Measurements from ENCODE around the gene GPC4. TPM values are rescaled to one million over a fixed set of nuclear protein-coding genes. Genes with fewer than 3 reads are reported as not detected.
A peak's percentile ranks its signal among the peaks of the same experiment; 100 is the strongest.

The GPC4 gene
- polyA plus RNA-seq, 1 donor from 2014 or later = not detected

GRCh38 chrX:133418588-133418987 is 3.3 kb upstream of the GPC4 start:
- Mint-ChIP-seq H3K9me3 (peaks cover 5 to 7% (median 6%) of the 10 kb centered on the region in 3 donors), H3K4me3 (peak overlapping the region in 1 of 4 donors; percentile 27), H3K27me3 (peaks cover 32% of the 10 kb centered on the region)

GRCh38 chrX:133417364-133417763 is 2.1 kb upstream of the GPC4 start:
- no peaks in the 10 kb centered on the region for H3K36me3 Mint-ChIP-seq
- H3K27me3 Mint-ChIP-seq = peaks cover 40% of the 10 kb centered on the region
- no peak overlapping the region for H3K27ac Mint-ChIP-seq
- H3K4me1 Mint-ChIP-seq = peaks cover 3 to 4% (median 4%) of the 10 kb centered on the region in 3 donors
- peaks cover 5 to 7% (median 6%) of the 10 kb centered on the region in 3 donors for H3K9me3 Mint-ChIP-seq
- H3K4me3 Mint-ChIP-seq = no peak overlapping the region

More at GRCh38 chrX:133418588-133418987, 3.3 kb upstream of the GPC4 start:
- Mint-ChIP-seq H3K36me3 (no peaks in the 10 kb centered on the region), H3K27ac (no peak overlapping the region), H3K4me1 (peaks cover 3 to 4% (median 4%) of the 10 kb centered on the region in 3 donors)

- peak overlapping the region in 2 of 4 donors; percentile 60 to 76 for H3K4me3 Mint-ChIP-seq
- peaks cover 37% of the 10 kb centered on the region for H3K27me3 Mint-ChIP-seq
- no peaks in the 10 kb centered on the region for H3K36me3 Mint-ChIP-seq
- H3K9me3 Mint-ChIP-seq = peaks cover 0 to 5% (median 2%) of the 10 kb centered on the region in 3 donors
- no peak overlapping the region for H3K27ac Mint-ChIP-seq
- peaks cover 3 to 4% (median 3%) of the 10 kb centered on the region in 3 donors for H3K4me1 Mint-ChIP-seq
Measured at GRCh38 chrX:133414406-133415275, 648 bp downstream of the GPC4 start.

- Mint-ChIP-seq H3K27me3 (peaks cover 30% of the 10 kb centered on the region), H3K27ac (no peak overlapping the region), H3K4me3 (no peak overlapping the region), H3K9me3 (peaks cover 0 to 5% (median 2%) of the 10 kb centered on the region in 3 donors), H3K4me1 (peaks cover 2 to 4% (median 3%) of the 10 kb centered on the region in 3 donors), H3K36me3 (no peaks in the 10 kb centered on the region)
Measured at GRCh38 chrX:133413218-133413925, 1.9 kb downstream of the GPC4 start.

GRCh38 chrX:133412665-133413064 is 2.6 kb downstream of the GPC4 start:
- Mint-ChIP-seq H3K27me3 (peaks cover 23% of the 10 kb centered on the region), H3K27ac (peak overlapping the region in 1 of 3 donors; percentile 3), H3K9me3 (peaks cover 0 to 3% (median 0%) of the 10 kb centered on the region in 3 donors), H3K4me3 (no peak overlapping the region), H3K36me3 (no peaks in the 10 kb centered on the region), H3K4me1 (peaks cover 2 to 4% (median 3%) of the 10 kb centered on the region in 3 donors)

GRCh38 chrX:133412246-133412645 is 3.0 kb downstream of the GPC4 start:
- peaks cover 21% of the 10 kb centered on the region for H3K27me3 Mint-ChIP-seq
- peaks cover 2 to 4% (median 3%) of the 10 kb centered on the region in 3 donors for H3K4me1 Mint-ChIP-seq

GRCh38 chrX:133410550-133410949 is 4.7 kb downstream of the GPC4 start:
- Mint-ChIP-seq H3K4me3 (no peak overlapping the region), H3K27me3 (peaks cover 14% of the 10 kb centered on the region), H3K27ac (no peak overlapping the region), H3K36me3 (no peaks in the 10 kb centered on the region), H3K9me3 (no peaks in the 10 kb centered on the region), H3K4me1 (peaks cover 2 to 4% (median 3%) of the 10 kb centered on the region in 3 donors)

More at GRCh38 chrX:133412246-133412645, 3.0 kb downstream of the GPC4 start:
- peak overlapping the region in 1 of 3 donors; percentile 3 for H3K27ac Mint-ChIP-seq
- no peaks in the 10 kb centered on the region for H3K9me3 Mint-ChIP-seq
- no peaks in the 10 kb centered on the region for H3K36me3 Mint-ChIP-seq
- H3K4me3 Mint-ChIP-seq = no peak overlapping the region

- peaks cover 3% of the 10 kb centered on the region for H3K27me3 Mint-ChIP-seq
- no peaks in the 10 kb centered on the region for H3K36me3 Mint-ChIP-seq
- H3K4me1 Mint-ChIP-seq = no peaks in the 10 kb centered on the region
- peak overlapping the region in 1 of 3 donors; percentile 27 for H3K27ac Mint-ChIP-seq
- no peak overlapping the region for H3K4me3 Mint-ChIP-seq
- H3K9me3 Mint-ChIP-seq = no peaks in the 10 kb centered on the region
Measured at GRCh38 chrX:133405498-133406185, 9.6 kb downstream of the GPC4 start.

- Mint-ChIP-seq H3K4me1 (no peaks in the 10 kb centered on the region), H3K27ac (no peak overlapping the region), H3K27me3 (peaks cover 3% of the 10 kb centered on the region), H3K36me3 (no peaks in the 10 kb centered on the region), H3K4me3 (no peak overlapping the region), H3K9me3 (no peaks in the 10 kb centered on the region)
Measured at GRCh38 chrX:133403984-133404383, 11.3 kb downstream of the GPC4 start.

GRCh38 chrX:133402830-133403625 is 12.3 kb downstream of the GPC4 start:
- Mint-ChIP-seq H3K9me3 (no peaks in the 10 kb centered on the region), H3K36me3 (no peaks in the 10 kb centered on the region), H3K4me1 (no peaks in the 10 kb centered on the region), H3K27ac (no peak overlapping the region), H3K4me3 (no peak overlapping the region), H3K27me3 (peaks cover 3% of the 10 kb centered on the region)

- no peaks in the 10 kb centered on the region for H3K36me3 Mint-ChIP-seq
- H3K27ac Mint-ChIP-seq = no peak overlapping the region
- no peak overlapping the region for H3K4me3 Mint-ChIP-seq
- no peaks in the 10 kb centered on the region for H3K4me1 Mint-ChIP-seq
- no peaks in the 10 kb centered on the region for H3K9me3 Mint-ChIP-seq
- no peaks in the 10 kb centered on the region for H3K27me3 Mint-ChIP-seq
Measured at GRCh38 chrX:133402042-133402453, 13.2 kb downstream of the GPC4 start.

GRCh38 chrX:133401536-133401935 is 13.8 kb downstream of the GPC4 start:
- Mint-ChIP-seq H3K9me3 (no peaks in the 10 kb centered on the region), H3K36me3 (no peaks in the 10 kb centered on the region), H3K27me3 (no peaks in the 10 kb centered on the region)

GRCh38 chrX:133399411-133399810 is 15.9 kb downstream of the GPC4 start:
- no peaks in the 10 kb centered on the region for H3K4me1 Mint-ChIP-seq
- H3K27ac Mint-ChIP-seq = no peak overlapping the region
- H3K9me3 Mint-ChIP-seq = no peaks in the 10 kb centered on the region
- H3K27me3 Mint-ChIP-seq = no peaks in the 10 kb centered on the region
- no peak overlapping the region for H3K4me3 Mint-ChIP-seq
- no peaks in the 10 kb centered on the region for H3K36me3 Mint-ChIP-seq

More at GRCh38 chrX:133401536-133401935, 13.8 kb downstream of the GPC4 start:
- Mint-ChIP-seq H3K27ac (no peak overlapping the region), H3K4me1 (no peaks in the 10 kb centered on the region), H3K4me3 (no peak overlapping the region)

GRCh38 chrX:133394765-133395164 is 20.5 kb downstream of the GPC4 start:
- Mint-ChIP-seq H3K36me3 (no peaks in the 10 kb centered on the region), H3K27me3 (no peaks in the 10 kb centered on the region), H3K9me3 (no peaks in the 10 kb centered on the region), H3K4me1 (no peaks in the 10 kb centered on the region), H3K27ac (no peak overlapping the region), H3K4me3 (no peak overlapping the region)
